H9 (cell line): ENCODE results near the gene MAP1S. TPM values are rescaled to one million over a fixed set of nuclear protein-coding genes. Genes with fewer than 3 reads are reported as not detected.

Experiments
- DNase-seq: peaks from one replicate; pipeline ENCODE4 v3.0.0-alpha.2; 2017
- H2AFZ ChIP-seq: one replicate; pipeline ENCODE4 v1.6.1; 2013; ENCODE audit warnings: mild to moderate bottlenecking, low read length, control low read depth, moderate library complexity
- H2AK5ac ChIP-seq: 2 replicates; pipeline ENCODE4 v1.6.1; 2013; ENCODE audit warnings: low read length, control low read depth, mixed read lengths; ENCODE audit not compliant: insufficient read length
- H2BK120ac ChIP-seq: one replicate; pipeline ENCODE4 v1.6.1; 2013; ENCODE audit warnings: low read depth, mild to moderate bottlenecking, low read length, control low read depth, inconsistent platforms; ENCODE audit not compliant: poor library complexity, severe bottlenecking
- H2BK12ac ChIP-seq: 2 replicates; pipeline ENCODE4 v1.6.1; 2013; ENCODE audit warnings: low read length, control low read depth, mixed read lengths, low read depth; ENCODE audit not compliant: insufficient read length
- H2BK15ac ChIP-seq: 2 replicates; pipeline ENCODE4 v1.6.1; 2013; ENCODE audit warnings: low read depth, low read length, control low read depth
- H2BK20ac ChIP-seq: one replicate; pipeline ENCODE4 v1.6.1; 2013; ENCODE audit warnings: low read depth, mild to moderate bottlenecking, low read length, control low read depth, inconsistent platforms; ENCODE audit not compliant: poor library complexity, severe bottlenecking
- H2BK5ac ChIP-seq: 2 replicates; pipeline ENCODE4 v1.6.1; 2013; ENCODE audit warnings: low read length, control low read depth, mixed read lengths; ENCODE audit not compliant: insufficient read length
- H3K14ac ChIP-seq: 2 replicates; pipeline ENCODE4 v1.6.1; 2013; ENCODE audit warnings: low read length, control low read depth; ENCODE audit not compliant: insufficient read depth
- H3K18ac ChIP-seq: 2 replicates; pipeline ENCODE4 v1.6.1; 2013; ENCODE audit warnings: low read depth, mild to moderate bottlenecking, mixed read lengths, low read length, control low read depth; ENCODE audit not compliant: insufficient read length
- H3K23ac ChIP-seq: 2 replicates; pipeline ENCODE4 v1.6.1; 2013; ENCODE audit warnings: low read length, control low read depth, mixed read lengths, low read depth; ENCODE audit not compliant: insufficient read length
- H3K23me2 ChIP-seq: 2 replicates; pipeline ENCODE4 v1.6.1; 2013; ENCODE audit warnings: low read depth, mild to moderate bottlenecking, mixed read lengths, low read length, control low read depth; ENCODE audit not compliant: insufficient read length, poor library complexity, severe bottlenecking
- H3K27ac ChIP-seq: 2 replicates; pipeline ENCODE4 v1.5.1; 2013; ENCODE audit warnings: low read length, control low read depth, mixed read lengths, low read depth; ENCODE audit not compliant: insufficient read length
- H3K27me3 ChIP-seq: 2 replicates; pipeline ENCODE4 v1.6.1; 2013; ENCODE audit warnings: low read length, control low read depth, inconsistent platforms; ENCODE audit not compliant: insufficient read depth
- H3K4ac ChIP-seq: 2 replicates; pipeline ENCODE4 v1.6.1; 2013; ENCODE audit warnings: low read depth, mild to moderate bottlenecking, control low read depth, inconsistent platforms, low read length, moderate library complexity
- H3K4me1 ChIP-seq: 2 replicates; pipeline ENCODE4 v1.6.1; 2013; ENCODE audit warnings: low read length, control low read depth, inconsistent platforms; ENCODE audit not compliant: insufficient read depth
- H3K4me2 ChIP-seq: 2 replicates; pipeline ENCODE4 v1.6.1; 2013; ENCODE audit warnings: low read length, control low read depth, mixed read lengths; ENCODE audit not compliant: insufficient read length, insufficient read depth
- H3K56ac ChIP-seq: 2 replicates; pipeline ENCODE4 v1.6.1; 2013; ENCODE audit warnings: low read depth, mild to moderate bottlenecking, mixed read lengths, low read length, control low read depth; ENCODE audit not compliant: insufficient read length
- H3K79me1 ChIP-seq: 2 replicates; pipeline ENCODE4 v1.6.1; 2013; ENCODE audit warnings: low read depth, mild to moderate bottlenecking, moderate library complexity, low read length, control low read depth, inconsistent platforms; ENCODE audit not compliant: insufficient read depth, poor library complexity, severe bottlenecking
- H3K79me2 ChIP-seq: 2 replicates; pipeline ENCODE4 v1.6.1; 2013; ENCODE audit warnings: low read length, control low read depth, inconsistent platforms; ENCODE audit not compliant: insufficient read depth
- H3K9ac ChIP-seq: 2 replicates; pipeline ENCODE4 v1.6.1; 2013; ENCODE audit warnings: low read length, control low read depth, mixed read lengths; ENCODE audit not compliant: insufficient read length; ENCODE audit errors: extremely low read depth
- H3K9me3 ChIP-seq: one replicate; pipeline ENCODE4 v1.6.1; 2013; ENCODE audit warnings: low read depth, low read length, inconsistent platforms; ENCODE audit not compliant: control insufficient read depth
- H3T11ph ChIP-seq: one replicate; pipeline ENCODE4 v1.6.1; 2013; ENCODE audit warnings: mild to moderate bottlenecking, low read length, control low read depth, inconsistent platforms
- H4K20me1 ChIP-seq: one replicate; pipeline ENCODE4 v1.6.1; 2013; ENCODE audit not compliant: control insufficient read depth, insufficient read length, insufficient read depth
- H4K5ac ChIP-seq: 2 replicates; pipeline ENCODE4 v1.6.1; 2013; ENCODE audit warnings: low read depth, mild to moderate bottlenecking, mixed read lengths, low read length, control low read depth; ENCODE audit not compliant: insufficient read length
- H4K8ac ChIP-seq: replicated peaks from 2 replicates; pipeline ENCODE4 v1.6.1; 2013; ENCODE audit warnings: low read length, control low read depth, mixed read lengths, low read depth; ENCODE audit not compliant: insufficient read length
- H4K91ac ChIP-seq: 2 replicates; pipeline ENCODE4 v1.6.1; 2013; ENCODE audit warnings: low read depth, mild to moderate bottlenecking, moderate library complexity, mixed read lengths, low read length, control low read depth; ENCODE audit not compliant: insufficient read length
- H3K27ac Mint-ChIP-seq, 3 experiments: 2 replicates in 2 of 3; 3 replicates in 1 of 3; pipeline ENCODE4 v1.8.0; 2020 to 2021; ENCODE audit warnings: mixed read lengths in 3 of 3, mild to moderate bottlenecking in 1 of 3, moderate library complexity in 1 of 3
- H3K27me3 Mint-ChIP-seq: 2 replicates; pipeline ENCODE4 v1.8.0; 2021; ENCODE audit warnings: low read depth, mild to moderate bottlenecking, moderate library complexity, mixed read lengths
- H3K36me3 Mint-ChIP-seq, 3 experiments: 2 replicates in 2 of 3; 3 replicates in 1 of 3; pipeline ENCODE4 v1.8.0; 2020 to 2021; ENCODE audit warnings: low read depth in 3 of 3, mixed read lengths in 3 of 3; ENCODE audit not compliant: insufficient read depth in 1 of 3
- H3K4me1 Mint-ChIP-seq, 2 experiments: 2 replicates each; pipeline ENCODE4 v1.8.0; 2020; ENCODE audit warnings: mixed read lengths in 2 of 2
- H3K4me3 Mint-ChIP-seq, 2 experiments: 2 replicates in 1 of 2; 3 replicates in 1 of 2; pipeline ENCODE4 v1.8.0; 2020 to 2021; ENCODE audit warnings: mild to moderate bottlenecking in 2 of 2, mixed read lengths in 2 of 2, moderate library complexity in 1 of 2
- H3K9me3 Mint-ChIP-seq, 2 experiments: 2 replicates in 1 of 2; 3 replicates in 1 of 2; pipeline ENCODE4 v1.8.0; 2020; ENCODE audit warnings: mild to moderate bottlenecking in 2 of 2, mixed read lengths in 2 of 2, moderate library complexity in 1 of 2
- WGBS: extraction: QIAGEN DNeasy Blood & Tissue Kit; methylation state at CpG from one replicate; pipeline ENCODE4 v1.1.7; 2013; ENCODE audit warnings: missing lambda C conversion rate, low lambda C conversion rate, mixed read lengths; ENCODE audit not compliant: insufficient read length; ENCODE audit errors: extremely low coverage; 5-methylcytosine and 5-hydroxymethylcytosine counted together
- total RNA-seq: library from RNA; stranded (reverse); gene quantifications from 2 replicates; pipeline ENCODE4 v1.2.1, GENCODE V29; 2021
- TF ChIP-seq, protein P1 (sequence below): fragments of 200-600 bp; sonication (generic); conservative IDR thresholded peaks from 3 replicates; pipeline ENCODE4 v1.8.0; 2021; ENCODE audit warnings: antibody characterized with exemption, mild to moderate bottlenecking

Gene MAP1S
- total RNA-seq, 1 experiment from 2014 or later = 160 TPM

DNA sequence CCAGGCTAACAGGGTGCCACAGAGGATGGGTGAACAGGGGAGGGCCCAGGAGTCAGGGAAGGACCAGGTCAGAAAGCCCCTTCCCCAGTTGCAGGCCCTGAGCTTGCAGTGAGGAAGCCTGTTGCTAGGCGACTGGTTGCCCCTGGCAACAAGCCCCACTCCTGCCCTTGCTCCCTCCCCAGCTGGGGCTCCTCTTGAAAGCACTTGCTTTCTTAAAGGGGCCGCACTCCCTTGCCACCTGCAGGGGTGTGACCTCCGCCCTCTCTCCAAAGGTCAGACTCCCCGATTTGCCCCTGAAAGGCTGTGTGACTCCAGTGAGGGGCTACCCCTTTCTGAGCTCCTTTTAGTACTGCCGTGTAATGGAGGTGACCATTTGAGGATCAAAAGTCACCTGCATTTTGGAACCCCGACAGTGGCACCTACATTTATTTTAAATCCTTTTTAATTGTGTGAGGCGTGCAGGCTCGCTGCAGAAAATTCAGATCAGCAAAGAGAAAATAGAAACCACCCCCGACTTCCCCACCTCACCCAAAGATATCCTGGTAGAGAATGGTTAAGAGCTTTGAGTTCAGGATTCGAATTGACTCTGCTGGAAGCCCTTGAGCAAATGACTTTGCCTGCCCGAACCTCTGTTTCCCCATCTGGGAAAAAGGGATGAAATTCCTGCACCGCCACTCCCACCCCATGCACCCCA, 36.8 kb downstream of the MAP1S start:
- Histone ChIP-seq H4K5ac (no peak overlapping the region), H3K9me3 (no peaks in the 10 kb centered on the region), H4K20me1 (no peaks in the 10 kb centered on the region), H3K79me2 (no peaks in the 10 kb centered on the region), H3K14ac (no peak overlapping the region), H3K27me3 (no peaks in the 10 kb centered on the region), H3T11ph (no peak overlapping the region), H2AFZ (no peak overlapping the region), H2BK5ac (no peak overlapping the region), H3K4me1 (no peaks in the 10 kb centered on the region), H4K91ac (no peak overlapping the region), H3K9ac (no peak overlapping the region), H3K79me1 (no peaks in the 10 kb centered on the region), H3K23me2 (no peaks in the 10 kb centered on the region), H3K4ac (no peak overlapping the region), H2BK120ac (no peak overlapping the region), H4K8ac (no peak overlapping the region), H3K18ac (no peak overlapping the region), H2AK5ac (no peak overlapping the region), H3K4me2 (no peak overlapping the region), H2BK15ac (no peak overlapping the region), H3K56ac (no peak overlapping the region), H3K27ac (no peak overlapping the region), H3K23ac (no peak overlapping the region), H2BK20ac (no peak overlapping the region), H2BK12ac (no peak overlapping the region)
- Mint-ChIP-seq H3K27ac (peak overlapping the region in 1 of 3 experiments; percentile 34; a peak in 2 of 7 replicates), H3K27me3 (no peaks in the 10 kb centered on the region; the same call in 1 of the 2 replicates), H3K4me1 (peaks cover 8 to 30% of the 10 kb centered on the region in 2 experiments), H3K9me3 (no peaks in the 10 kb centered on the region; a peak in 1 of 5 replicates), H3K4me3 (no peak overlapping the region; a peak in 1 of 5 replicates), H3K36me3 (peaks cover 0 to 5% (median 4%) of the 10 kb centered on the region in 3 experiments; a peak in 5 of 7 replicates)
- TF ChIP-seq, protein P1, sequence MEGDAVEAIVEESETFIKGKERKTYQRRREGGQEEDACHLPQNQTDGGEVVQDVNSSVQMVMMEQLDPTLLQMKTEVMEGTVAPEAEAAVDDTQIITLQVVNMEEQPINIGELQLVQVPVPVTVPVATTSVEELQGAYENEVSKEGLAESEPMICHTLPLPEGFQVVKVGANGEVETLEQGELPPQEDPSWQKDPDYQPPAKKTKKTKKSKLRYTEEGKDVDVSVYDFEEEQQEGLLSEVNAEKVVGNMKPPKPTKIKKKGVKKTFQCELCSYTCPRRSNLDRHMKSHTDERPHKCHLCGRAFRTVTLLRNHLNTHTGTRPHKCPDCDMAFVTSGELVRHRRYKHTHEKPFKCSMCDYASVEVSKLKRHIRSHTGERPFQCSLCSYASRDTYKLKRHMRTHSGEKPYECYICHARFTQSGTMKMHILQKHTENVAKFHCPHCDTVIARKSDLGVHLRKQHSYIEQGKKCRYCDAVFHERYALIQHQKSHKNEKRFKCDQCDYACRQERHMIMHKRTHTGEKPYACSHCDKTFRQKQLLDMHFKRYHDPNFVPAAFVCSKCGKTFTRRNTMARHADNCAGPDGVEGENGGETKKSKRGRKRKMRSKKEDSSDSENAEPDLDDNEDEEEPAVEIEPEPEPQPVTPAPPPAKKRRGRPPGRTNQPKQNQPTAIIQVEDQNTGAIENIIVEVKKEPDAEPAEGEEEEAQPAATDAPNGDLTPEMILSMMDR = no peak
- WGBS = no CpG with 5 or more reads among the region's 12 CpGs
- DNase-seq = peak; percentile 81
